T-helper 2 cell treated with Interferon-gamma antibody and Interleukin-4, amounts not matched to agents 5 μg/mL and 100 μg/mL, for 36 hours (primary cell): ENCODE results near the gene HSPB6.

Source experiments
- DNase-seq: peaks from one replicate; pipeline ENCODE4 v3.0.0; 2021; ENCODE audit warnings: low spot score
- H3K27ac Mint-ChIP-seq: one replicate; pipeline ENCODE4 v1.8.0; 2021; ENCODE audit warnings: mild to moderate bottlenecking, mixed read lengths
- H3K27me3 Mint-ChIP-seq: one replicate; pipeline ENCODE4 v1.8.0; 2021; ENCODE audit warnings: low read depth, mixed read lengths
- H3K36me3 Mint-ChIP-seq: one replicate; pipeline ENCODE4 v1.8.0; 2021; ENCODE audit warnings: low read depth, mixed read lengths
- H3K4me1 Mint-ChIP-seq: one replicate; pipeline ENCODE4 v1.8.0; 2021; ENCODE audit warnings: low read depth, mixed read lengths
- H3K4me3 Mint-ChIP-seq: one replicate; pipeline ENCODE4 v1.8.0; 2022; ENCODE audit warnings: mild to moderate bottlenecking, moderate library complexity, mixed read lengths
- H3K9me3 Mint-ChIP-seq: one replicate; pipeline ENCODE4 v1.8.0; 2021; ENCODE audit warnings: mixed read lengths

Gene HSPB6

GRCh38 chr19:35751839-35752745 lies 4.7 kb downstream of the HSPB6 start:
- Mint-ChIP-seq H3K36me3 (peaks cover 12% of the 10 kb centered on the region), H3K4me3 (no peak overlapping the region), H3K27ac (no peak overlapping the region), H3K4me1 (peaks cover 23% of the 10 kb centered on the region), H3K9me3 (no peaks in the 10 kb centered on the region), H3K27me3 (no peaks in the 10 kb centered on the region)
- no peak for DNase-seq

GRCh38 chr19:35750167-35750566 lies 6.7 kb downstream of the HSPB6 start:
- Mint-ChIP-seq H3K4me1 (peaks cover 24% of the 10 kb centered on the region), H3K27ac (no peak overlapping the region), H3K27me3 (no peaks in the 10 kb centered on the region), H3K4me3 (peak overlapping the region; percentile 43), H3K9me3 (no peaks in the 10 kb centered on the region), H3K36me3 (peaks cover 14% of the 10 kb centered on the region)
- DNase-seq: no peak

DNA sequence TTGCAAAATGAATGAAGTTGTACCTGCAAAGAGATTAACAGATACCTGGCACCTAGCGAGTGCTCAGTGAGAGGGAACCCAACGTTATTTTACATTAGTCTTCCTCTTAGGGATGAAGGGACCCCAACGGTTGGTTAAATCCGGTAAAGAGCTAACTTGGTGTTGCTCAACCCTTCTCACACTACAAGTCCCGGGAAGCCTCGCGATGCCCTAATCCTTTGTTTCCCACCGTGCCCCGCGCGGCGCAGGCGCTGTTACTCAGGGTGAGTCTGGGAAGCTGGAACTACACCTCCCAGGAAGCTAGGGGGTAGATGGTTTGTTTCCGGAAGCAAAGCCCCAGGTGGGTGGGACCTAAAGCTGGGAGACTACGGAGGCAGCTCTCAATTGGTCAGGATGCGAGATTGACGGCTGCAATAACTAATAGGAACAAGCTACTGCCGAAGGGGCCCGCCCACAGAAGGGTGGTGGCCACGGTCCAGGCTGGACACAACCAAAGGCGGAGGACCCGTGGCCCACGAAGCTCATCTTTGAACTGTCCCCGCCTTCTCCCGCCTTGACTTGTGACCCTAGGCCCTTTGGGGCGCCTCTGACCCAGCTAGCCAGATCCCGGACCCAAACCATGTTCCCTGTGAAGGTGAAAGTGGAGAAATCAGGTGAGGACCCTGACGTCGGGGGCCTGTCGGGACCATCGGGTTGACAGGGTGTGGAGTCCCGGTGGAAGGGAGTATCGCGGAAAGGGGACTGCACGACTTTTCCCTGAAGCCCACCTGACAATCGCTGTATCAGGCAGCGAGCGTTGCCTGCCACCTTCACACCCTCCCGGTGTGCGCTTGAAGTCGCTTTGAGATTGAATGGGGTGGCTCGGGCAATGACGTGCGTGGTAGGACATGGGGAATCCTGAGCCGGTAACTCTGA lies 8.5 kb downstream of the HSPB6 start, which contains the start of gene LIN37:
Gene LIN37, plus strand, starts transcription at position 471 of the 915 bp plus-strand sequence. Its CDS starts 149 bp downstream, at position 620.
- H3K36me3 Mint-ChIP-seq: peaks cover 10% of the 10 kb centered on the region
- peak within 1 kb of the TSS; percentile 92 for H3K27ac Mint-ChIP-seq
- H3K4me3 Mint-ChIP-seq: peak within 1 kb of the TSS; percentile 94
- H3K9me3 Mint-ChIP-seq: no peaks in the 10 kb centered on the region
- peaks cover 33% of the 10 kb centered on the region for H3K4me1 Mint-ChIP-seq
- H3K27me3 Mint-ChIP-seq: no peaks in the 10 kb centered on the region
- DNase-seq: peak; percentile 99

DNA sequence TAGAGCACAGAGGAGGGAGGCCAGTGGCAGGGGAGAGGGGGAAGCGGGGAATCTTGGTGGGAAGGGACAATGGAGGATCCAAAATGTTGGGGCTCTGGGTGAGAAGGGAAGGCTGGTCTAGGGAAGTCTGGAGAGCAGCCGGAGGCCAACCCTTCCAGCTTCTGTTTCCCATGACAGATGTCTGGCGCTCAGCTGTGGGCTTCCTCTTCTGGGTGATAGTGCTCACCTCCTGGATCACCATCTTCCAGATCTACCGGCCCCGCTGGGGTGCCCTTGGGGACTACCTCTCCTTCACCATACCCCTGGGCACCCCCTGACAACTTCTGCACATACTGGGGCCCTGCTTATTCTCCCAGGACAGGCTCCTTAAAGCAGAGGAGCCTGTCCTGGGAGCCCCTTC lies 10.3 kb downstream of the HSPB6 start:
- peak overlapping the region; percentile 100 for H3K27ac Mint-ChIP-seq
- H3K4me1 Mint-ChIP-seq: peaks cover 43% of the 10 kb centered on the region
- H3K9me3 Mint-ChIP-seq: no peaks in the 10 kb centered on the region
- H3K27me3 Mint-ChIP-seq: no peaks in the 10 kb centered on the region
- H3K4me3 Mint-ChIP-seq: peak overlapping the region; percentile 91
- no peak for DNase-seq
- H3K36me3 Mint-ChIP-seq: peaks cover 15% of the 10 kb centered on the region

- no peaks in the 10 kb centered on the region for H3K27me3 Mint-ChIP-seq
- H3K36me3 Mint-ChIP-seq: peaks cover 15% of the 10 kb centered on the region
- no peak for DNase-seq
- peaks cover 43% of the 10 kb centered on the region for H3K4me1 Mint-ChIP-seq
- H3K9me3 Mint-ChIP-seq: no peaks in the 10 kb centered on the region
- H3K4me3 Mint-ChIP-seq: peak overlapping the region; percentile 91
- H3K27ac Mint-ChIP-seq: peak overlapping the region; percentile 100
Observed at GRCh38 chr19:35746087-35746462, 10.8 kb downstream of the HSPB6 start.

GRCh38 chr19:35745328-35746086 lies 11.3 kb downstream of the HSPB6 start, which contains the start of the genes PSENEN and U2AF1L4:
TSS of gene PSENEN (plus strand) at chr19:35745651. CDS start at chr19:35745931, 280 bp downstream.
TSS of gene U2AF1L4 (minus strand) at chr19:35745418. CDS start at chr19:35745391, 27 bp downstream.
- Mint-ChIP-seq H3K36me3 (peaks cover 15% of the 10 kb centered on the region), H3K27ac (peak within 1 kb of the TSS; percentile 100), H3K9me3 (no peaks in the 10 kb centered on the region), H3K4me1 (peaks cover 49% of the 10 kb centered on the region), H3K4me3 (peak within 1 kb of the TSS; percentile 91), H3K27me3 (no peaks in the 10 kb centered on the region)
- DNase-seq: peak; percentile 99

DNA sequence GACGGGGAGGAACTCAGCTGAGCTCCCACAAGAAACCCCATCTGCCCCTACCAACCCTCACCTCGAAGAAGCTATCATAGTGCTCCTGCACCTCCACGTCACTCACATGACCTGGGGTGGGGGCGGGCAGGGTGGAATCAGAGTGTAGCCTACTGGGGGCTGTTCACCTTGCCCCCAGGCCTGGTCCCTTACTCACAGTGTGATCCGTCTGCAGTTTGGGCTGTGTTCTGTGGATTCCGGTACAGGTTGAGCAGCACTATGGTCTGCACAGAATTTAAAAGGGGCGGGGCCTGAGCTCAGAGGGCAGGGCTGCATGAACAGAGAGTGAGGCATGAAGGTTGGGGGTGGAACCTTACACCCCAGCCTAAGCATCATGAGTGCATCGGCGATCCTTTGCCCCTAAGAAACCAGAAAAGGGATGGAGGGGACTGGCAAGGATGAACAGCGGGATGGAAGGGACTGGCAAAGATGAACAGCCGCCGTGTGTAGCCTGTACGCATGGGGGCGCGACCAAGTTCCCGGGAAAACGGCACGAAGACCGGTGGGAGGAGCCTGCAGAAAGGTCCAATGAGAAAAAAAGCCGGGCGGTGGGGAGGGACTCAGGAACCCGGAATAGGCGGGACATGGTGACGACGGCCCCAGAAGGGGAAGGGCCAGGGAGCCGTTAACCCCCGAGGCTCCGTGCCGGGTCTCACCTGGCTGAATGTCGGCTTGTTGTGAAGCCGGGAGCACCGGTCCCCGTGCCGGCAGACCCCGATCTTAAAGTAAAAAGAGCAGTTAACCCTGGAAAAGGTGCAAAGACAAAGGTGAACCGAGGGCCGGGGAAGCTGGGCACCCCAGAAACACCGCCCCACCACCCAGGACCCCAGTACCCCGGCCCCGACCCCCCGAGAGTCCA lies 12.2 kb downstream of the HSPB6 start:
- H3K9me3 Mint-ChIP-seq: no peaks in the 10 kb centered on the region
- peaks cover 15% of the 10 kb centered on the region for H3K36me3 Mint-ChIP-seq
- H3K4me3 Mint-ChIP-seq: peak overlapping the region; percentile 91
- peak; percentile 92 for DNase-seq
- H3K4me1 Mint-ChIP-seq: peaks cover 45% of the 10 kb centered on the region
- H3K27ac Mint-ChIP-seq: peak overlapping the region; percentile 100
- H3K27me3 Mint-ChIP-seq: no peaks in the 10 kb centered on the region

DNA sequence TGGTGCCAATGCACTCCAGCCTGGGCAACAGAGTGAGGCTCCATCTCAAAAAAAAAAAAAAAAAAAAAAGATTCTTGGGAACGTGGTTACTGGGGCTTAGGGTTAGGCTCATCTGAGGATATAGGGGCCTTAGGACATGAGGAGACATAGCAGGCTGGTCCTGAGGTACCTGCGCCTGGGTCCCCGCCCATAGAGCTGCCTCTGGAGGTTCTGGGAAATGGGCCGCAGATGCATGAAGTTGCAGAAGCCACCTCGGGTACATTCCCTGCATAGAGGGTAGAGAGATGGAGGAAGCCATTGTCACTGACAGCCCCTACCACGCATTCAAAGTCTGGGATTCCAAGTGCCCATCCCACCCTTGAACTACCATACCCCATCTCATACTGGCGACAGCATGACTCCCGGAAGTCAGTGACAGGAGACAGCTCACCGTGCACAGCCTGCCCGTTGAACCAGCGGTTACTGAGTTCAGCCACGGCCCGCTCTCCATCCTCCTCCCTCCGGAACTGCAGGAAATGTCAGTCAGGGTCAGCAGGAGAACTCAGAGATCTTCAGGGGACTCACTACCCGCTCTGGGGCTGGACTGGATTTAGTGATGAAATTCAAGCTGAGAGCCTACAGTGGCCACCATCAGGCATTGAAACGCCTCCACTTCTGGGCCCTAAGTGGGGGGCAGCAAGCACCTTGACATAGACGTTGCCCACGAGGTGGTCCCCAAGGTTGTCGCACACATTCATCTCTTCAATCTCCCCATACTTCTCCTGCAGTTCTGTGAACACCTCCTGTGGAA lies 13.0 kb downstream of the HSPB6 start:
- Mint-ChIP-seq H3K27me3 (no peaks in the 10 kb centered on the region), H3K36me3 (peaks cover 16% of the 10 kb centered on the region), H3K4me1 (peaks cover 45% of the 10 kb centered on the region), H3K9me3 (no peaks in the 10 kb centered on the region), H3K4me3 (peak overlapping the region; percentile 91), H3K27ac (peak overlapping the region; percentile 100)
- no peak for DNase-seq

DNA sequence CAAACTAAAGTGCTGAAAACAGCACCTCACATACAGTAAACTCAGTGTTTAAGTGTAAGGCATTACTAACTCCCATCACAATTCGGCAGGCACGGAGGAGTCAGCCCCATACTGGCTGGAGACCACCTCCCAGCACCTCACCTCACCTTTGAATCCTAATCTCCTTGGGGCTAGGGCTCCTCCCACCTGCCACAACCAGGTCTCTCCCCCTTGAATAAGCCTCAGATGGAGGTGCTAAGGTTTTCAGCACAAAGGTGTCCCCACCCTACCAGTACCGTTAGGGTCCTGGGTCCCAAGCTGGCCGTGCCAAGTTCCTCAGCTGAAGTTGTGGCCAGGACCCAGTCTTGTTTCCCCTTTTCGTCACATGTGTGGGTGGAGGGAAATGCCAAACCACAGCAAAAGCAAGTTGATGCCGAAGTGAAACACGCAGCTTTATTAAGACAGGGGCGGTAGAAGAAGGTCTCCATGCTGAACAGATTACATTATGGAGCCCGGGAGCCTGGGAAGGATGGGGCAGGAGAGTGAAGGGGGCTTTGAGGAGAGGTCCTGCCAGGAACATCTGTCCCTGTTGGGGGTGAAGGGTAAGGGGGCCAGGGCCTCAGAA lies 14.6 kb downstream of the HSPB6 start, which contains the start of gene IGFLR1:
Gene IGFLR1, minus strand, starts transcription at position 332 of the 604 bp plus-strand sequence. CDS start 1,272 bp downstream, outside the sequence.
- peak; percentile 88 for DNase-seq
- Mint-ChIP-seq H3K27me3 (no peaks in the 10 kb centered on the region), H3K4me1 (peaks cover 41% of the 10 kb centered on the region), H3K27ac (peak within 1 kb of the TSS; percentile 95), H3K4me3 (peak within 1 kb of the TSS; percentile 91), H3K36me3 (peaks cover 24% of the 10 kb centered on the region), H3K9me3 (no peaks in the 10 kb centered on the region)

DNA sequence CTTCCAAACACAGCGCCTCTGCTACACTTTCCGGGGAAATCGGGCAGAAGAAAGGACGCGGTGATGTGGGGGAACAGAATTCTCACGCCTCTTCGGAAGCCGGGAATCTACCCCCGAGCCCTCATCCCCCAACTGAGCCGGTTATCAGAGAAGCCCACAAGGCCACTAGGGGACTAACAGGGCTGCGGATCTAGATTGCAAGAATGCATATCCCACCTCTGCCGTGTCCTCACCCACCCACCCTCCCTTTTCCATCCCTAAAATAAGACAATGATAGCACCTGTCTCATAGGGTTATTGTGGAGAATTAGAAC lies 15.7 kb downstream of the HSPB6 start:
- Mint-ChIP-seq H3K9me3 (no peaks in the 10 kb centered on the region), H3K4me3 (peak overlapping the region; percentile 90), H3K4me1 (peaks cover 40% of the 10 kb centered on the region), H3K27ac (peak overlapping the region; percentile 92), H3K27me3 (no peaks in the 10 kb centered on the region), H3K36me3 (peaks cover 33% of the 10 kb centered on the region)
- no peak for DNase-seq

- H3K27me3 Mint-ChIP-seq: no peaks in the 10 kb centered on the region
- H3K27ac Mint-ChIP-seq: peak overlapping the region; percentile 92
- peak overlapping the region; percentile 90 for H3K4me3 Mint-ChIP-seq
- no peaks in the 10 kb centered on the region for H3K9me3 Mint-ChIP-seq
- peaks cover 39% of the 10 kb centered on the region for H3K4me1 Mint-ChIP-seq
- peak; percentile 95 for DNase-seq
- peaks cover 36% of the 10 kb centered on the region for H3K36me3 Mint-ChIP-seq
Observed at GRCh38 chr19:35740423-35741202, 16.2 kb downstream of the HSPB6 start.
